K562 (cell line): ENCODE data around the gene TIMM17A. TPM values are rescaled to one million over a fixed set of nuclear protein-coding genes. Genes with fewer than 3 reads are reported as not detected.

Experiments used
- ETV6 ChIP-seq, 3 experiments: fragments of 150-350 bp in 1 of 3; sonication (generic) in 1 of 3; formaldehyde crosslinking in 1 of 3; IDR thresholded peaks; 2 replicates each; pipeline versions ENCODE4 v1.6.1 to v1.8.0; 2014 to 2022; ENCODE audit warnings: borderline replicate concordance in 2 of 3, low read depth in 2 of 3, antibody characterized with exemption in 1 of 3, low read length in 1 of 3, mild to moderate bottlenecking in 1 of 3, missing genetic modification reagents in 1 of 3
- GTF2F1 ChIP-seq: IDR thresholded peaks from 2 replicates; pipeline ENCODE4 v1.6.1; 2011; ENCODE audit warnings: low read depth, low read length, improper control_type of control experiment
- HDAC1 ChIP-seq, 2 experiments: fragments of 450-650 bp; IDR thresholded peaks; 2 replicates each; pipeline ENCODE4 v1.6.1; 2016 to 2017; ENCODE audit warnings: inconsistent platforms in 1 of 2, mild to moderate bottlenecking in 1 of 2, moderate library complexity in 1 of 2
- IFI16 ChIP-seq: fragments of 250-450 bp; sonication (Bioruptor Pico); IDR thresholded peaks from 2 replicates; pipeline ENCODE4 v2.1.2; 2022; ENCODE audit warnings: mild to moderate bottlenecking, inconsistent platforms
- JUN ChIP-seq, 2 experiments: sonication (generic) in 1 of 2; formaldehyde crosslinking in 1 of 2; IDR thresholded peaks; 2 replicates each; pipeline versions ENCODE4 v1.6.1 to v1.8.0; 2012 to 2022; ENCODE audit warnings: borderline replicate concordance in 2 of 2, mild to moderate bottlenecking in 2 of 2, improper control_type of control experiment in 1 of 2, low read depth in 1 of 2, low read length in 1 of 2, missing genetic modification reagents in 1 of 2
- MED1 ChIP-seq: sonication (generic); formaldehyde crosslinking; IDR thresholded peaks from 2 replicates; pipeline ENCODE4 v1.8.1; 2023; ENCODE audit warnings: missing genetic modification reagents, borderline replicate concordance
- MTA3 ChIP-seq: fragments of 450-650 bp; formaldehyde crosslinking; IDR thresholded peaks from 2 replicates; pipeline ENCODE4 v1.6.1; 2017; ENCODE audit warnings: mild to moderate bottlenecking, borderline replicate concordance
- MYBL2 ChIP-seq, 2 experiments: fragments of 450-650 bp in 1 of 2; sonication (generic) in 1 of 2; formaldehyde crosslinking in 1 of 2; IDR thresholded peaks; 2 replicates each; pipeline versions ENCODE4 v1.6.1 to v1.8.1; 2017 to 2022; ENCODE audit warnings: borderline replicate concordance in 1 of 2, inconsistent platforms in 1 of 2, low read depth in 1 of 2, mild to moderate bottlenecking in 1 of 2, missing genetic modification reagents in 1 of 2, moderate library complexity in 1 of 2
- NFATC3 ChIP-seq: fragments of 450-650 bp; IDR thresholded peaks from 2 replicates; pipeline ENCODE4 v1.6.1; 2017; ENCODE audit warnings: mild to moderate bottlenecking
- SOX6 ChIP-seq: fragments of 450-650 bp; IDR thresholded peaks from 2 replicates; pipeline ENCODE4 v1.6.1; 2014; ENCODE audit warnings: mild to moderate bottlenecking
- TBP ChIP-seq: optimal IDR thresholded peaks from 2 replicates; pipeline ENCODE3; 2011; ENCODE audit warnings: low read depth, low read length, improper control_type of control experiment
- ZKSCAN1 ChIP-seq: fragments of 150-350 bp; IDR thresholded peaks from 2 replicates; pipeline ENCODE4 v1.6.1; 2016; ENCODE audit warnings: low read depth, low read length
- ZNF184 ChIP-seq: sonication (generic); formaldehyde crosslinking; IDR thresholded peaks from 2 replicates; pipeline ENCODE4 v1.5.0; 2020; ENCODE audit warnings: missing genetic modification reagents
- ZNF778 ChIP-seq: fragments of 450-650 bp; formaldehyde crosslinking; IDR thresholded peaks from 2 replicates; pipeline ENCODE4 v1.4.0; 2020; ENCODE audit warnings: mild to moderate bottlenecking, moderate library complexity
- polyA plus RNA-seq, 8 experiments: library from polyadenylated mRNA; depleted of rRNA in 4 of 8; stranded (reverse) in 5 of 8; unstranded in 3 of 8; fragments of >200 nt; fragmentation: Nextera tagmentation in 2 of 8; fragmentation: Illumina TruSeq in 1 of 8; extraction: Ambion mirVana in 2 of 8; extraction: Trizol in 1 of 8; gene quantifications; 2 replicates each; pipeline versions ENCODE4 v1.2.1 to v1.2.3, GENCODE V29; 2011 to 2014; ENCODE audit warnings: inconsistent platforms in 1 of 8, missing spikeins in 1 of 8
- total RNA-seq, 7 experiments: library from RNA; depleted of rRNA in 6 of 7; stranded (reverse); fragments of >200 nt in 6 of 7; fragmentation: Illumina TruSeq in 2 of 7; extraction: Trizol in 2 of 7; gene quantifications; 2 replicates each; pipeline versions ENCODE4 v1.2.1 to v1.2.3, GENCODE V29; 2011 to 2021; ENCODE audit warnings: low replicate concordance in 1 of 7
- TF ChIP-seq, protein P1 (sequence below): fragments of 450-650 bp; IDR thresholded peaks from 2 replicates; pipeline ENCODE4 v1.6.1; 2016; ENCODE audit warnings: mild to moderate bottlenecking
- TF ChIP-seq, protein P2 (sequence below): sonication (generic); formaldehyde crosslinking; IDR thresholded peaks from 2 replicates; pipeline ENCODE4 v1.5.0; 2020; ENCODE audit warnings: missing genetic modification reagents
- TF ChIP-seq, protein P3 (sequence below): fragments of 250-450 bp; sonication (Bioruptor Pico); IDR thresholded peaks from 2 replicates; pipeline ENCODE4 v1.4.0; 2020; ENCODE audit warnings: borderline replicate concordance
- TF ChIP-seq, protein P4 (sequence below): fragments of 450-650 bp; formaldehyde crosslinking; IDR thresholded peaks from 2 replicates; pipeline ENCODE4 v1.4.0; 2022; ENCODE audit warnings: mild to moderate bottlenecking, moderate library complexity
- TF ChIP-seq, protein P5 (sequence below): fragments of 250-450 bp; sonication (Bioruptor Pico); IDR thresholded peaks from 2 replicates; pipeline ENCODE4 v1.4.0; 2020; ENCODE audit warnings: mild to moderate bottlenecking

TIMM17A gene
- total and polyA plus RNA-seq, 9 of the 15 experiments (the other 6 are each of a cell fraction or from before 2014, with no cell fraction given), result 116 to 744 (median 180) TPM

DNA sequence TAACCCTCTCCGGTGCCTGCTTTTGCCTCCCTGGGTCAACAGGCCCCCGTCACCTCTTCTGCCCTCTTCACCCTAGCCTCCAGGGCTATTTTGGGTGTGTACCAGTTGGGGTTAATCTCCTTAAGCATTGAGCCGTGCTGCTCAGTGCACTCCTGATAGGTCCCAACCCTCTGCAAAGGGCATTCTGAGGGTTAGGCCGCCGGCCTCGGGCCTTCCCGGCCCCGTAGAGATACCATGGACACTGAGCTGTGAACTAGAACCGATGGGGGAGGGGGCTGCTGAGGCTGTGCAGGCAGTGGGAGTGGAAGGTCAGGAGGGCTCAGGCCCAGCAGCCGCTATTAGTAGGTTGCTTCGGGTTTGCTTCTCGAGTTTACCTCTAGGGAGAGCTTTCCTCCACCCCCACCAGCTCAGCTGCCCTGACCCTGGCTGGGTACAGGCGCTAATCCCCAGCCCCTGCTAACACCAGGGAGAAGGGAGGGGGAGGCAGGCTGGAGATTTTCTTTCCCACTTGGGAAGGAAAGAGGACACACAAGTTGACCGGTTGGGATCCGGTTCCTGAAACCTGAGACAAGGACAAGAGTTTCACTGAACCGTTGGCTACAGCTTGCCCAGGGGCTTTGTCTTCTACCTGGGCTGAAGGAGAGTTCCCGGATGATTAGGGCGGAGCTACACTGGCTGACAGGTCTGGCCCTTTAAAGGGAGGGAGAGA lies 13.7 kb upstream of the TIMM17A start (continued):
- TF ChIP-seq, protein P1, sequence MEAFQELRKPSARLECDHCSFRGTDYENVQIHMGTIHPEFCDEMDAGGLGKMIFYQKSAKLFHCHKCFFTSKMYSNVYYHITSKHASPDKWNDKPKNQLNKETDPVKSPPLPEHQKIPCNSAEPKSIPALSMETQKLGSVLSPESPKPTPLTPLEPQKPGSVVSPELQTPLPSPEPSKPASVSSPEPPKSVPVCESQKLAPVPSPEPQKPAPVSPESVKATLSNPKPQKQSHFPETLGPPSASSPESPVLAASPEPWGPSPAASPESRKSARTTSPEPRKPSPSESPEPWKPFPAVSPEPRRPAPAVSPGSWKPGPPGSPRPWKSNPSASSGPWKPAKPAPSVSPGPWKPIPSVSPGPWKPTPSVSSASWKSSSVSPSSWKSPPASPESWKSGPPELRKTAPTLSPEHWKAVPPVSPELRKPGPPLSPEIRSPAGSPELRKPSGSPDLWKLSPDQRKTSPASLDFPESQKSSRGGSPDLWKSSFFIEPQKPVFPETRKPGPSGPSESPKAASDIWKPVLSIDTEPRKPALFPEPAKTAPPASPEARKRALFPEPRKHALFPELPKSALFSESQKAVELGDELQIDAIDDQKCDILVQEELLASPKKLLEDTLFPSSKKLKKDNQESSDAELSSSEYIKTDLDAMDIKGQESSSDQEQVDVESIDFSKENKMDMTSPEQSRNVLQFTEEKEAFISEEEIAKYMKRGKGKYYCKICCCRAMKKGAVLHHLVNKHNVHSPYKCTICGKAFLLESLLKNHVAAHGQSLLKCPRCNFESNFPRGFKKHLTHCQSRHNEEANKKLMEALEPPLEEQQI, result no peak
- TF ChIP-seq NFATC3 (no peak), IFI16 (CRISPR knock-in tag) (no peak), ZNF184 (CRISPR knock-in tag) (no peak), SOX6 (0 out of 2 replicates have a peak, but pooled peaks have one; percentile 13), ZNF778 (CRISPR knock-in tag) (no peak), MED1 (no peak), ETV6 (IDR thresholded peaks at IDR 0.05; ENCODE audit: borderline replicate concordance in 1 of 2, low read depth in 2 of 2, low read length in 1 of 2) (no peak; a peak in 2 of 4 replicates), ETV6 (CRISPR knock-in tag; IDR thresholded peaks at IDR 0.05; ENCODE audit: borderline replicate concordance) (no peak), TBP (peak; percentile 69), GTF2F1 (no peak), MYBL2 (IDR thresholded peaks at IDR 0.05; ENCODE audit: low read depth) (no peak; the same call in 1 of the 2 replicates), MYBL2 (CRISPR knock-in tag; IDR thresholded peaks at IDR 0.05; ENCODE audit: borderline replicate concordance) (no peak), HDAC1 (IDR thresholded peaks at IDR 0.05) (peak in 1 of 2 experiments; percentile 62; a peak in 2 of 4 replicates), MTA3 (peak; percentile 88; the same call in 1 of the 2 replicates), ZKSCAN1 (peak; percentile 83), JUN (IDR thresholded peaks at IDR 0.05; ENCODE audit: borderline replicate concordance, low read depth, low read length) (no peak), JUN (CRISPR knock-in tag; IDR thresholded peaks at IDR 0.05; ENCODE audit: borderline replicate concordance) (no peak)
- TF ChIP-seq, protein P2, sequence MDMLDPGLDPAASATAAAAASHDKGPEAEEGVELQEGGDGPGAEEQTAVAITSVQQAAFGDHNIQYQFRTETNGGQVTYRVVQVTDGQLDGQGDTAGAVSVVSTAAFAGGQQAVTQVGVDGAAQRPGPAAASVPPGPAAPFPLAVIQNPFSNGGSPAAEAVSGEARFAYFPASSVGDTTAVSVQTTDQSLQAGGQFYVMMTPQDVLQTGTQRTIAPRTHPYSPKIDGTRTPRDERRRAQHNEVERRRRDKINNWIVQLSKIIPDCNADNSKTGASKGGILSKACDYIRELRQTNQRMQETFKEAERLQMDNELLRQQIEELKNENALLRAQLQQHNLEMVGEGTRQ (CRISPR knock-in tag), result no peak
- TF ChIP-seq, protein P3, sequence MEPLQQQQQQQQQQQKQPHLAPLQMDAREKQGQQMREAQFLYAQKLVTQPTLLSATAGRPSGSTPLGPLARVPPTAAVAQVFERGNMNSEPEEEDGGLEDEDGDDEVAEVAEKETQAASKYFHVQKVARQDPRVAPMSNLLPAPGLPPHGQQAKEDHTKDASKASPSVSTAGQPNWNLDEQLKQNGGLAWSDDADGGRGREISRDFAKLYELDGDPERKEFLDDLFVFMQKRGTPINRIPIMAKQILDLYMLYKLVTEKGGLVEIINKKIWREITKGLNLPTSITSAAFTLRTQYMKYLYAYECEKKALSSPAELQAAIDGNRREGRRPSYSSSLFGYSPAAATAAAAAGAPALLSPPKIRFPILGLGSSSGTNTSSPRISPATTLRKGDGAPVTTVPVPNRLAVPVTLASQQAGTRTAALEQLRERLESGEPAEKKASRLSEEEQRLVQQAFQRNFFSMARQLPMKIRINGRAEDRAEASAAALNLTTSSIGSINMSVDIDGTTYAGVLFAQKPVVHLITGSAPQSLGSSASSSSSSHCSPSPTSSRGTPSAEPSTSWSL (CRISPR knock-in tag), result no peak
- TF ChIP-seq, protein P4, sequence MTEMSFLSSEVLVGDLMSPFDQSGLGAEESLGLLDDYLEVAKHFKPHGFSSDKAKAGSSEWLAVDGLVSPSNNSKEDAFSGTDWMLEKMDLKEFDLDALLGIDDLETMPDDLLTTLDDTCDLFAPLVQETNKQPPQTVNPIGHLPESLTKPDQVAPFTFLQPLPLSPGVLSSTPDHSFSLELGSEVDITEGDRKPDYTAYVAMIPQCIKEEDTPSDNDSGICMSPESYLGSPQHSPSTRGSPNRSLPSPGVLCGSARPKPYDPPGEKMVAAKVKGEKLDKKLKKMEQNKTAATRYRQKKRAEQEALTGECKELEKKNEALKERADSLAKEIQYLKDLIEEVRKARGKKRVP (CRISPR knock-in tag), result 0 out of 2 replicates have a peak, but pooled peaks have one; percentile 13
- TF ChIP-seq, protein P5, sequence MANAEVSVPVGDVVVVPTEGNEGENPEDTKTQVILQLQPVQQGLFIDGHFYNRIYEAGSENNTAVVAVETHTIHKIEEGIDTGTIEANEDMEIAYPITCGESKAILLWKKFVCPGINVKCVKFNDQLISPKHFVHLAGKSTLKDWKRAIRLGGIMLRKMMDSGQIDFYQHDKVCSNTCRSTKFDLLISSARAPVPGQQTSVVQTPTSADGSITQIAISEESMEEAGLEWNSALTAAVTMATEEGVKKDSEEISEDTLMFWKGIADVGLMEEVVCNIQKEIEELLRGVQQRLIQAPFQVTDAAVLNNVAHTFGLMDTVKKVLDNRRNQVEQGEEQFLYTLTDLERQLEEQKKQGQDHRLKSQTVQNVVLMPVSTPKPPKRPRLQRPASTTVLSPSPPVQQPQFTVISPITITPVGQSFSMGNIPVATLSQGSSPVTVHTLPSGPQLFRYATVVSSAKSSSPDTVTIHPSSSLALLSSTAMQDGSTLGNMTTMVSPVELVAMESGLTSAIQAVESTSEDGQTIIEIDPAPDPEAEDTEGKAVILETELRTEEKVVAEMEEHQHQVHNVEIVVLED (CRISPR knock-in tag), result no peak
